Neural cell (in vitro differentiated cells): ENCODE data around the gene ARHGEF16.

Experiments
- EP300 ChIP-seq: fragments of 450-650 bp; conservative IDR thresholded peaks from 2 replicates; pipeline ENCODE4 v1.6.1; 2014; ENCODE audit warnings: antibody characterized with exemption, mild to moderate bottlenecking, moderate library complexity; ENCODE audit not compliant: poor library complexity, severe bottlenecking
- EZH2 ChIP-seq: fragments of 200-600, 300-800 bp; shearing (Covaris generic), sonication (generic); IDR thresholded peaks from 2 replicates; pipeline ENCODE4 v1.6.1; 2014; ENCODE audit warnings: antibody characterized with exemption, low read length, borderline replicate concordance, mild to moderate bottlenecking; ENCODE audit not compliant: insufficient read depth, poor library complexity, severe bottlenecking

- TF ChIP-seq EZH2 (no peak), EP300 (no peak)
Observed at GRCh38 chr1:3519301-3519885, 64.9 kb downstream of the ARHGEF16 start.
